Upper lobe of right lung (tissue), 1 donor: ENCODE measurements around the gene EDARADD. TPM values are rescaled to one million over a fixed set of nuclear protein-coding genes. Genes with fewer than 3 reads are reported as not detected.

Experiments used
- ATAC-seq: fragments of 200-7000 bp; cut with Tn5 transposase; one replicate; pipeline ENCODE4 v1.9.1; 2020; ENCODE audit warnings: mild to moderate bottlenecking, moderate library complexity
- DNase-seq: peaks from one replicate; pipeline ENCODE4 v3.0.0-alpha.2; 2020
- H3K27ac ChIP-seq: fragments of 200-600 bp; one replicate; pipeline ENCODE4 v1.8.0; 2022
- H3K27me3 ChIP-seq: fragments of 200-600 bp; one replicate; pipeline ENCODE4 v1.8.0; 2022; ENCODE audit warnings: mild to moderate bottlenecking
- H3K36me3 ChIP-seq: fragments of 200-600 bp; one replicate; pipeline ENCODE4 v1.8.0; 2022
- H3K4me1 ChIP-seq: fragments of 200-600 bp; one replicate; pipeline ENCODE4 v1.8.0; 2022
- H3K4me3 ChIP-seq: fragments of 200-600 bp; one replicate; pipeline ENCODE4 v1.8.0; 2022; ENCODE audit warnings: mild to moderate bottlenecking
- H3K9me3 ChIP-seq: fragments of 200-600 bp; one replicate; pipeline ENCODE4 v1.8.0; 2022
- CTCF ChIP-seq: fragments of 200-600 bp; IDR thresholded peaks from one replicate; pipeline ENCODE4 v1.8.0; 2022; ENCODE audit warnings: antibody characterized with exemption
- intact Hi-C: fragments of 100-400 bp; cut with DNase I; formaldehyde crosslinking; loops from one replicate; pipeline ENCODE4 v1.11.0; 2022
- total RNA-seq: library from RNA; stranded (reverse); fragmentation: NEBNext Ultra II Directional; extraction: Animal tissue kit (Norgen Biotek cat#: 25700); gene quantifications from one replicate; pipeline ENCODE4 v1.2.1, GENCODE V29; 2021
- donor health status: DM: no; HTN: yes; CAD: no; lungs with severe emphysema.

Gene EDARADD
- total RNA-seq, 1 donor from 2014 or later = 0.78 TPM

GRCh38 chr1:236494586-236495466 lies 100.7 kb downstream of the EDARADD start:
- DNase-seq = no peak
- no peak for ATAC-seq
- Histone ChIP-seq H3K9me3 (no peaks in the 10 kb centered on the region), H3K36me3 (no peaks in the 10 kb centered on the region), H3K27ac (no peak overlapping the region), H3K27me3 (no peaks in the 10 kb centered on the region), H3K4me1 (no peaks in the 10 kb centered on the region), H3K4me3 (no peak overlapping the region)
- intact Hi-C loops = loop anchor here (10.0 kb wide), 1 partner anchor 390 kb away; no protein-coding TSS in a partner anchor
- TF ChIP-seq CTCF = no peak

- no peaks in the 10 kb centered on the region for H3K36me3 ChIP-seq
- H3K4me1 ChIP-seq = no peaks in the 10 kb centered on the region
- intact Hi-C loops = loop anchor here (10.0 kb wide), 1 partner anchor 391 kb away; no protein-coding TSS in a partner anchor
- TF ChIP-seq CTCF = no peak
- H3K27ac ChIP-seq = no peak overlapping the region
- H3K9me3 ChIP-seq = no peaks in the 10 kb centered on the region
- no peaks in the 10 kb centered on the region for H3K27me3 ChIP-seq
- no peak for ATAC-seq
- no peak for DNase-seq
- no peak overlapping the region for H3K4me3 ChIP-seq
Measured at GRCh38 chr1:236495467-236496112, 101.5 kb downstream of the EDARADD start.

- Histone ChIP-seq H3K27me3 (no peaks in the 10 kb centered on the region), H3K4me1 (peaks cover 5% of the 10 kb centered on the region), H3K27ac (no peak overlapping the region), H3K36me3 (no peaks in the 10 kb centered on the region), H3K4me3 (no peak overlapping the region), H3K9me3 (no peaks in the 10 kb centered on the region)
- intact Hi-C loops = loop anchor here (10.0 kb wide), 1 partner anchor 393 kb away; no protein-coding TSS in a partner anchor
- ATAC-seq = no peak
- DNase-seq = no peak
- TF ChIP-seq CTCF = no peak
Measured at GRCh38 chr1:236497908-236498307, 103.8 kb downstream of the EDARADD start.

GRCh38 chr1:236501093-236501492 lies 107.0 kb downstream of the EDARADD start:
- no peaks in the 10 kb centered on the region for H3K27me3 ChIP-seq
- intact Hi-C loops = no loop called here
- ATAC-seq (no peak), DNase-seq (no peak)
- TF ChIP-seq CTCF = no peak
- no peak overlapping the region for H3K27ac ChIP-seq
- no peaks in the 10 kb centered on the region for H3K36me3 ChIP-seq
- H3K4me3 ChIP-seq = no peak overlapping the region
- H3K9me3 ChIP-seq = no peaks in the 10 kb centered on the region
- H3K4me1 ChIP-seq = peaks cover 11% of the 10 kb centered on the region

- intact Hi-C loops = no loop called here
- Histone ChIP-seq H3K36me3 (no peaks in the 10 kb centered on the region), H3K9me3 (no peaks in the 10 kb centered on the region), H3K27ac (peak overlapping the region; percentile 60), H3K4me3 (no peak overlapping the region), H3K27me3 (no peaks in the 10 kb centered on the region), H3K4me1 (peaks cover 11% of the 10 kb centered on the region)
- no peak for TF ChIP-seq CTCF
- ATAC-seq (no peak), DNase-seq (no peak)
Measured at GRCh38 chr1:236502579-236502971, 108.5 kb downstream of the EDARADD start.
